GM19324 (cell line): ENCODE measurements around the gene HOXC5.
"Not testable (repeated sequence)": the region's sequence is repeated elsewhere in the genome, so short reads cannot be mapped to it uniquely, and the experiment has no call there.

ENCODE experiments used
- ATAC-seq: cut with Tn5 transposase; IDR thresholded peaks from one replicate; pipeline ENCODE4 v1.9.1; 2021; ENCODE audit warnings: mild to moderate bottlenecking, moderate library complexity; ENCODE audit not compliant: unreplicated experiment, low FRiP score

The HOXC5 gene

DNA sequence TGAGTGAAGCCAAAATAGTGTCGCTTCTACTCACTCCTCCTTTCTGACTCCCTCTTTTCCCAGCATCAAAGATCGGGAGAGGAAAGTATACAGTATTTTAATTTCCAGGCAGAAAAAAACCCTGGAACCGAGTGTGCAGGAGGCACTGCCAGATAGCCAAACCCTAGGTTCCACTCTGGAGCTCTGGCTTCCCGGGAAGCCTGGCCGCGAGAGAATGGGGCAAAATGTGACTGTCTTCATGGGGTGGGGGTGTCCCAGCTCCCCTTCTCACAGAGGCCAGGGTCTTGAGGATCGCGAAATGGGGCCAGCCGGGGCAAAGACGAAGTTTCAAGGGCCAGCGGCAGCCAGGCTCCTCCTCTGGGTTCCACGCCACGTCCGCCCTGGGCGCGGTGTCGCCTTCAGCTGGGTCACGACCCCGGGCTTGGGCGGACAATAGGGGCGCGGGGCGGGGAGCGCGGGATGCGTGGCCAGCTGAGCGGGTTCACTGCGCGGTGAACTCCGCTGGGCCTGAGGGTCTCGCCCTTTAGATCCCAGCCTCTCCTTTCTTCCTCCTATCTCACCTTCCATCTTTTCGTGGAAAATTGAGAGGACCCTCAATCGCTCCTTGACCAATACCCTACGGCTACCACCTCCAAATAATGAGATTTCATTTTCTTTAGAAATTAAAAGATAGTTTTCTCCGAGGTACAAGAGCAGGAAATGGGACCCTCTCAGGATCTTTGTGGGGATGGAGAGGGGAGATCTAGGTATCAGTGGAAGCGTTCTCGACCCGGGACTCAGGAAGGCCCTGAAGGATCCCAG is 27.5 kb downstream of the HOXC5 start:
- ATAC-seq, result no peak

DNA sequence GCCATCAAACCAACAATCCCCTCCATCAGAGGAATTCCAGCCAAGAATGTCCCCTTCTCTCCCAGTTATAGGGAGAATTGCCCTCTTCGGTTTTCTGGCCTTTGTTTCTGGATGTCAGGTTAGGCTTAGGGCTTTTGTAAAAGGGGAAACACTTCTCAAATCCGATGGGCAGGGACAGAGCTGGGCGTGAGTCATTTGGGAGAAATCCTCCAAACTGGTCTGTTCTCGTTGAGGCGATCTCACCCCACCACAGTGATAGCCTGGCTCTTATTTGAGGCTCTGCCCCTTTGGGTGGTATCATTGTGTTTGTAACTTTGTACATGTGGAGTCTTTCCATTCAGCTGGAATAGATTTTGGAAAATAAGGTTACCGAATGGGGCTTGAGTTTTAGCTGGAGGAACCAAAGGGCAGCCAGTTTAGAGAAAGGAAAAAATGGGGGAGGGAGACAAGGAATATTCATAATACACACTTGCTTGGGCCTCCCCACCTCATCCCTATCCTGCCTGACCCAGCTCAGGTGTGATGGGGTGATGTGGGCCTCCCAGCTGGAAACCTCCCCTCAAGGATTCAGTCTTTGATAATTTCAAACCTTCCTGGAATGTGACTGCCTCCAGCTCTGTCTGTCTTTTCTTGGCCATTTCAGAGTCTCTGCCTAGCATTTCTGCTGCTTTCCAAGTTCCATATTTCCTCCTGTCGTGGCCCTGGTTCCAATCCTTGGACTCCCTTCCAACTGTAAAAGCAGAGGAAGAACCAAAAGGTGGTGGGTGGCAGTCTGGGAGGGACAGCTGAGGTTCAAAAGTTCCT is 28.3 kb downstream of the HOXC5 start:
- ATAC-seq, result no peak

DNA sequence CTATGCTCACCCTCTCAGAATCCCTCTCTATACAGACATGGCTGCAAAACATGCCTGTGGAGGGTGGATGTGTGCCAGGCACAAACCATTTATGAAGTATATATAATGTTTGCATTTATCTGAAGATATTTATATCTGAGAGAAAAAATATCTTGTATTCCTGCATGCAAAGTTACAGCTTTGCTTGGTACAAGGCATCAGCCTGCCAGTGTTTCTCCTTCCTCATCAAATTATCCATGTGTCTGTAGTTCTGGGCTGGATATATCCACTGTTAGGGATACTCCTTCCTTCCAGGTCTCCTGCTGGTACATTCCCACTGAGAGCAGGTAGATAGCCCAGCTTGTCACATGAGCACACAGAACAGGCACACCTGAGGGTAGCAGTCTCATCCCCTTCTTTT is 32.8 kb downstream of the HOXC5 start:
- no peak for ATAC-seq

DNA sequence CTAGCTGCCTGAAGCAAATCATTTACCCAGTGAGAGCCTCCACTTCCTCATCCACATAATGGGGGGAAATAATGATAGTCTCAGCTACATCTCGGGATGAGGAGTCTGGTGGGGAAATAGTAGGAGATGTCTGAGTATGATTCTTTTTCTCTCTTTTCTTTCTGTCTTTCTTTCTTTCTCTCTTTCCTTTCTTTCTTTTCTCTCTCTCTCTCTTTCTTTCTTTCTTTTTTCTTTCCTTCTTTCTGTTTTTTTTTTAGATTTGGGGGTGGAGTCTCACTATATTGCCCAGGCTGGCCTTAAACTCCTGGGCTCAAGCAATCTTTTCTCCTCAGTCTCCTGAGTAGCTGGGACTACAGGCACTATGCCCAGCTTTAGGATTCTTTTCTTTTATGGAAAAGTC is 33.6 kb downstream of the HOXC5 start:
- ATAC-seq, result no peak

DNA sequence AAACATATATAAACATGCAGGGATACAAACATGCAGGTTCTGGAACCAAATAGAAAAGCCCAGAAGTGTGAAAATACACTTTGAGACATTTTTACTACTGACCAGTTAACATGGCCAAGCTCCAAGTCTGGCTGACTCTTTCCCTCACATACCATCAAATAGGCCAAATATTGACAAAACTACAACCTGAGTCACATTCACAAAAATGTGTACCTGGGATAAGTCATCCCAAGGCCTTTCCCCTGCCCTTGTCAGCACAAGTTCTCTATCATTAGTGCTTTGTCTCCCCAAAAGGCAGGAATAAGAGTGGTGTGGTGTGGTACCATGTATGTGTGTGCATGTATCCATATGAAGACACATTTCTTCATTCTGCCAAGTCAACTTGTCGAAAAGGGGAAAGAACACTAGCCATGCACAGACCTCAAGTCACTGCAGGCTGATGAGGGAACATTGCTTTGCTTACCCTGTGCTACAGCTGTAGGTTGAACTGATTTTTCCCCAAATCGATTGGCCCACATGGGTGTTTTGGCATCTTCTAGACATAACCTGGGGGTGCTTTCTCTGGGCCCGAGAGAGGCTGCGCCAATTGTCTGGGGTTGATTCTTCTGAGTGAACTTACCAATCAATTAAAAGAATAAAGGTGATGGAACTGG is 35.7 kb downstream of the HOXC5 start:
- no peak for ATAC-seq

DNA sequence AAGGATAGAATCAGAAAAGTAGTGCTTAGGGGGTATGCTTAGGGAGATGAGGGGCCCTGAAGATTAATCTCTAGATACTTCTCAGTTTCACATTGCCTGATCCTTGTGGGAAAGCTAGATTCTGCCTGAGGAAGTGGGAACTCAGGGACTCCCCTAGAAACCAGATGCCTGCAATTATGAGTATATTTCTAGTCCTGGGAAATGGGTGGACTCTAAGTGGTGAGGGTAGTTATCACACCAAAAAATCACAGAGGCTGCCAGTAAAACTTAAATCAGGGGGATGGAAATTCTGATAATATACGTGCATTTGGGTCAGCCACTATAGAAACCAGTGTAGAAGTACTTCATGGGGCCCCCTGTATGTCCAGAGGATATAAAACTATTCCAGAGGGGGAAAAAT is 39.1 kb downstream of the HOXC5 start:
- ATAC-seq, result no peak

DNA sequence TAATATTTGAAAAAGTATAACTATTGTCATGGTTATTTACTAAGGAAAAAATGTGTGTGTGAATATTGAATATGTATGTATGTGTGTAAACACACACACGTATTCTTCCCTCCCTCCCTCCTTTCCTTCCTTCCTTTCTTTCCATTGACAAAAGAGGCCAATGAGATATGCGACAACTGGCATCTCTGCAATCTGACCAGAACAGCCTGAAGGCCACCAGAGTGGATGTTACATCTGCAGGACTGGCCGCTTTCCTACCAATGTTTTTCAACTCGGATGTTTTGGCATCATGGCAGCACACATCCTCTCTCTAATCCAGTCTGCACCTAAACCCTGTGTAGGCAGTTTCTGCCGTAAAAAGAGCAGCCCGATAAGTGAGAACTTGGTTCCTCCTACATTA is 41.5 kb downstream of the HOXC5 start:
- ATAC-seq, result no peak

DNA sequence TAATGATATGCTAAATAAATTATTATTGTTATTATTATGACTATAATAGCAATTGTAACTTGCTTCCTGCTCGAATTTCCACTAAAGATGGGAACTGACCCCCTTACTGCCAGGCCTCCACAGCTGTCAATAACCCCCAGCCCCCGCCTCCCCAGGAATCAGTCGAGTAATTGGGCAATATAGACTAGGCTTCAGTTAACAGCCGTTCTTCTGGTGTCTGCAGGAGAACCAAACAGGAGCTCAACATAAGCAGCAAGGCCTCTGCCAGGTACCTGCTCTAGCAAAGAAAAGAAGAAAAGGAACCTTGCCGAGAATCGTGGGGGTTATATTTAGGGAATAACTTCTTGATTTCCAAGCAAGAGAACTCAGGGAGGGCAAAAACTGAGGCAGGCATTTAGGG is 42.6 kb downstream of the HOXC5 start:
- no peak for ATAC-seq

DNA sequence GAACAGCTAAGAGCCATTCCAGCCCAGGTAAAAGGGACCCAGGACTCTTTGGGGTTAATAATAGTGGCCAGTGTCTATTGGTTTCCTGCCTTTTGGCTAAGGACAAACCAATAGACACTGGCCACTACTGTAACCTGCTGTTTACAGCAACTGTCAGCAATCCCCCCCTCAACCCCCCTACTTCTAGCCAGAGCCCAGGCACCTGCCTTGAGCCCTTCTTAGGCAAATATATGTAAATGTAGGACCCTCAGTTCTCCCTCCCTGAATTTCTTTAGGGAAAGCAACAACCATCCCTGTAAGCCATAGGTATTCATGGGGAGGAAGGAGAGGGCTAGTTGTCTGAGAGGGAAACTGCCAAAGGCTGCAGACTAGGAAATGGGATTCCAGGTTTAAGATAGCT is 43.1 kb downstream of the HOXC5 start:
- ATAC-seq, result no peak

DNA sequence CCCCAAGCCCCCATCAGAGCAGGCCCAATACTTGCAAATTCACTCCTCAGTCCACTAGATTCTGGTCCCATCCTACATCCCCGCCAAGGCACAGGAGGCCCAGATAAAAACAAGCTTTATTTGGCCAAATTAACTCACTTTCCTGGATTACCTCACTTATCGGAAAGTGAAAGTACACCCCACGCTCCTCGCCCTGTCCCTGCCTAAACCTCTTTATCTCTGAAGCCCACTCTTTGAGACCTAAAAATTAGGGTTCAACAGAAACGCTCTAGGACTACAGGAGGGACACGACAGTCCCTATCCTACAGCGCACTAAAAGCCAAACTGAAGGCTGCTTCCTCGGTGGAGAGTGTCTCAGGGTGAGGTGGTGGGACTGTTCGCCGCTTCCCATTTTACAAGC is 45.0 kb downstream of the HOXC5 start:
- not testable (repeated sequence) for ATAC-seq

DNA sequence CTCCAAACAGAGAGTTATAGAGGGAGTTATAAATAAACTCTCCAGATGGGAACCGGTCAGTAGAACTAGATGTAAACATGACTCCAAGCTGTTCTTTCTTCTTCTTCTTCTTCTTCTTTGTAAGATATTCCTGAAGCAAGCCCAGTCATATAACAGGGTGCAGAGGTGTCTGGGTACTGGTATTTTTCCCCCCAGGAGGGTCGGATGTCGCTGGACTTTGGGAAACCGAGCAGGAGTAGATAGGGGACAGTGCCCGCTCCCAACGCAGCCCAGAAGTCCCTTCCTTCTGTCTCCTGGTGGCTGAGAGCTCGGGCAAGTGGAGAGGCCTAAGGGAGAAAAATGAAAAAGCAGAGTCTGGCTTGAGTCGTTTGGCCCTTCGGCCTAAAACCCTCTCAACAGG is 46.3 kb downstream of the HOXC5 start:
- not testable (repeated sequence) for ATAC-seq

DNA sequence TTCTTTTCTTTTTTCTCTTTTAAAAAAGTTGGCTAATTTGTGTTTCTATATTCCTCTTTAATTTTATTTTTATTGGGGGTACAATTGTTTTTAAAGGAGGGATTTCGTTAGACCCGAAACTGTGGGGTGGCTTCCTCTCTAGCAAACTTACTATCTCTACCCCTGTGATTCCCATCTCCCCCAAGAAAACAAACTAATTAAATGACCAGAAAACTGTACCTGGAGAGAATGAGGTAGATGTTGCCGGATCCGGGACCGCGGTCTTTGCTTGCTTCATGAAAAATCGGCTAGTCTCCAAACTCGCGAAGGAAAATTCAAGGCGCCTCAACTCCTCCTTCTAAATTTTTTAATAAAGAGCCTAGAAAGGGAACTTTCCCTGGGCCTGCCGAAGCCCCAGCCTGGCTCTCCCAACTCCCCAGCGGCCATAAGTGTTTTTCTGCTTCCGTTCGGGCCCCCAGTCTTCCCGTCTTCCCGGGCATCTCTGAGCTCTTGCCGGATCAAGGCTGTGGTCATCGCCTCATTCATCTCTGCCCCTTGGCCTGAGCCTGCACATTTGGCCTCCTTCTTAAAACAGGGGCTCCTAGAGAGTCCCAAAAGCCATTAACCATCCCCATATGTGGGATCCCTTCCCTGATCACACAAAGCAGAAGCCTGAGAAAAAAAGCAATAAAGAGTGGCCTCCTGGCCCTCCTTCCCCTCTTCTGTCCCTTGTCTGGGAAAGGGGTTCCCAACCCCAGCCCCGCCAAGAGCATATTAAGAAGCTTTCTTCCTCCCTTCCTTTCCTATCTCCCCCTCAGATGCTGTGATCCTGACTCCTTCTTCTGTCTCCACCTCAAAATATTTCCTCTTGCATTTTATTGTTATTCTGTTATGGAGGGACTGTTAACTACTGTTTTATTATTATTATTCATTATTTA is 47.4 kb downstream of the HOXC5 start:
- not testable (repeated sequence) for ATAC-seq

DNA sequence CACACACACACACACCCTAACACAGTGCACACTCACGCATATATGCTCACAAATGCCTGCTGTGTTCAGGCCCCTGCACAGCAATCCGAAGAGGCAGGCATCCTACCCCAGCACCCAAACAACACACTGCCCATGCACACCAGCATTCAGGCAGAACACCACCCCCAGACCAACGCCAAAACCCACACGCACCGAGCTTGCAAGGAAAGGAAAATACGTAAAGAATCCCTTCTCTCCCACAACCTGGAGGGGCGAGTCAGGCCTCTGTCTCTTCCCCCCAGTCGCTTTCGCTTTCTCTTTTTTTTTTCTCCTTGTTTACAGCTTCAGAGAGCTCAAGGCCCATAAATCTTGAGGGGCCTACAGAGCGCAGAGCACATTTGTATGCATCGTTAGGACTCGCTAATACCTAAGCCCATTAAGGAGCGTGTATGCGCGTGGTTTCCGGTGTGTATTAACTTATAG is 48.2 kb downstream of the HOXC5 start:
- not testable (repeated sequence) for ATAC-seq

DNA sequence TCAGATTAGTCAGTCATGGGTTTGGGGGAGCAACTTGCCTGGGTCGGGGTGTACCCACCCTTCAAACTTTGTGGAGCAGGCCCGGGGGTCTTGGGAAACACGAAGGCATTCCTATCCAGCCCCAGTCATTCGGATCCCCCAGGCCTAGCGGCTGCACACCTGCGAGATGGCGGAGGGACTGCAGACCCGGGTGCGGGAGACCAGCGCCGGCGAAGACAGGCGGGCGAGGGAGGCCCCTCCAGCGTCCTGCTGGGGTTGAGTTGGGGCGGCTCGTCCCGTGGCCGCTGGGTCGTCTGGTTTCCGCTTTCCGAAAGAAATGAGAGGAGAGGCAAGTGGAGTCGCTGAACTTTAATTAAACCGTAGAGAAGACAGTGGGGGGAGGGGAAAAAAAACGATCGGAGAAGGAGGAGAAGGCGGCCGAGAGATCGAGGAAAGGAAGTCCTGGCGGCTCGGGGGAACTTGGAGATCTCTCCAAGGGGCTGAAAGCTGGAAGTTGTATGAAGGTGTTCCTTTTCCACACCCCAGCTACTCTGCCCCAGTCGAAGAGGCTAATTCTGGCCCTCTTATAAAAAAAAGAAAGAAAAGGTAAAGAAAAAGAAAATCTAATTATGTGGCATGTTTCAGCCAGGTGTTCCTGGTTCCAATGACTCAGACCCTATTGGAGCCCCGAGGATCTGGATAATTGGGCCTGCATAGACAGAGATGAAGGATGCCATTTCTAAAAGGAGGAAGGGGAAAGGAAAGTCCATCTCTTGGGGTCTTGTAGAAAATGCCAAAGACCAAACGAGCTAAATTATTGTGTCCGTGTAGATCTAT is 48.9 kb downstream of the HOXC5 start:
- ATAC-seq, result not testable (repeated sequence)

DNA sequence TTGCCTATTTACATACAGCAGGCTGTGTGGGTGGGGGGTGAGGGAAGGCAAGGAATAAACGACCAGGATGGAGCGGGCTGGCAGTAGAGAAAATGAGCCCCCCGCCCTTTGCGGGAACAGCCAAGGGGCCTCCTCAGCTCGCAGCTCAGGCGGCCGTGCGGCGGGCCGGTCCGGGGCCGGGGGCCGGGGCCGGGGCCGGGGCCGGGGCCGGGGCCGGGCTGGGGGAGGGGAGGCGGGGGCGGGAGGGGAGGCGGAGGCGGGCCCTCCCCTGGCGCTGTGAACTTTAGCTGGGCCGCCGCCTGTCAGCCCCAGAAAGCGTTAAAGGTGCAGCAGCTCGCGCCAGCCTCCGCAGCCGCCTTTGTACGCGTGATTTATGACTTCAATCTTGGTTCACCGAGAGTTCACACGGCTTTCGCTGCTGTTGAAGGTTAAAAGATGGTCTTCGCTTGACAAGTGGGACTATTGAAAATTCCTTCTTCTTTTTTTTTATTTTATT is 49.6 kb downstream of the HOXC5 start:
- ATAC-seq, result no peak
